Cardiac fibroblast (primary cell): ENCODE data around the gene MRTFA.

Source experiments
- DNase-seq, 2 donors: peaks; one replicate each; pipeline versions ENCODE4 v3.0.0 to v3.0.0-alpha.2; 2010; ENCODE audit warnings: low read depth in 2 of 2
- H3K4me3 ChIP-seq, 2 donors: replicated peaks in 1 of 2; 1 replicate in 1 of 2; 2 replicates in 1 of 2; pipeline ENCODE4 v1.5.1; 2011; ENCODE audit warnings: low read depth in 2 of 2, low read length in 2 of 2, mild to moderate bottlenecking in 2 of 2, moderate library complexity in 1 of 2
- CTCF ChIP-seq: IDR thresholded peaks from one replicate; pipeline ENCODE4 v1.5.1; 2011; ENCODE audit warnings: low read depth, mild to moderate bottlenecking, low read length, inconsistent platforms

The MRTFA gene

DNA sequence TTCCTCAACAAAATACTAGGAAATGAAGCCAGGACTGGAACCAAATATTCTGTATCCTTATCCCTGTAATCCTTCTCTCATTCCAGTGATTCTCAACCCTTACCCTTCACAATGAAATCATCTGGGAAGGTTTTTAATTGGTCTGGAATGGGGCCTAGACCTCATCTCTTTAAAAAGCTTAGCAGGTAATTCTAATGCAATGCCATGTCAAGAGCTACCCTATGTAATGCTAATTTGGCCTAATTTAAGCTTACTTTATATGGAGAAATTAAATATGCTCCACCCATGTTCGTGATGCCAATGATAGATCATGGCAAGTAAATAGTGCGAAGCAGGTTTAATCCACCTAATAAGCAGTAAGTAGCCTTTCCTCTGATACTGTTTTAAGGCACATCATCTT, 164.5 kb downstream of the MRTFA start:
- H3K4me3 ChIP-seq: no peak overlapping the region
- no peak for DNase-seq
- TF ChIP-seq CTCF: no peak

DNA sequence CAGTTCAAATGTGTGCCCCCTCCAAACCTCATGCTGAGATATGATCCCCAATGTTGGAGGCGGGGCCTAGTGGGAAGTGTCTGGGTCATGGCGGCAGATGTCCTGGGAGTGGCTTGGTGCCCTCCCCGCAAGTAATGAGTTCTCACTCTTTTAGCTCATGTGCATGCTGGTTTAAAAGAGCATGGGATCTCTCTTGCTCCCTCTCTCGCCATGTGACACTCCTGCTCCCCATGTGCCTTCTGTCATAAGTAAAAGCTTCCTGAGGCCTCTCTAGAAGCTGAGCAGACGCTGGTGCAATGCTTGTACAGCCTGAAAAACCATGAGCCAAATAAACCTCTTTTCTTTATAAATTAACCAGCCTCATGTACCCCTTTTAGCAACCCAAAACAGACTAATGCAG, 167.3 kb downstream of the MRTFA start:
- no peak overlapping the region for H3K4me3 ChIP-seq
- no peak for DNase-seq
- TF ChIP-seq CTCF: no peak

- DNase-seq: no peak
- no peak overlapping the region for H3K4me3 ChIP-seq
- TF ChIP-seq CTCF: no peak
Observed at GRCh38 chr22:40468616-40469015, 167.9 kb downstream of the MRTFA start.

- no peak for DNase-seq
- no peak overlapping the region for H3K4me3 ChIP-seq
- TF ChIP-seq CTCF: no peak
Observed at GRCh38 chr22:40466976-40467375, 169.5 kb downstream of the MRTFA start.

DNA sequence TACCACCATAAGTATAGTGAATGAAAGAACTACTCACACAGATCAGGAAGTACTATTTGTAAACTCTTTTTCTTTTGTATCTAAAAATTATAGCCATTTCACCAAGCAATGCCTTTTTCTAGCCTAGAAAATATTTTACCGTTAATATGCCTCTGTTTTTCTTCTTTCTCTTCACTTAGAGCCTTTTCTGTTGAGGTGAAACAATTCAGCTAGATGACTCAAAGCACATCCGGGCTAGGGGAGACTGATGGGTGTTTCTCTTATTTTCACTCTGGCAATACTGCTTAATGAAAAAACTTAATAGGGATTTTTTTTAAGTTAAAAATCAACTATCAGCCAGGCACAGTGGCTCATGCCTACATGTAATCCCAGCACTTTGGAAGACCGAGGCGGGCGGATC, 172.8 kb downstream of the MRTFA start:
- DNase-seq: no peak
- no peak overlapping the region for H3K4me3 ChIP-seq
- no peak for TF ChIP-seq CTCF

- no peak overlapping the region for H3K4me3 ChIP-seq
- DNase-seq: no peak
- TF ChIP-seq CTCF: no peak
Observed at GRCh38 chr22:40463017-40463631, 173.4 kb downstream of the MRTFA start.
